K562 (cell line): ENCODE measurements around the gene SHISAL2A. TPM values are rescaled to one million over a fixed set of nuclear protein-coding genes. Genes with fewer than 3 reads are reported as not detected.

Experiments used
- ATAC-seq: fragments of 200-7000 bp; cut with Tn5 transposase; 3 replicates; pipeline ENCODE4 v1.9.1; 2020; ENCODE audit warnings: moderate library complexity
- BruUV-seq: library from RNA; stranded (reverse); fragments of 400-500 nt; replicated peaks from 2 replicates; lab custom pipeline; 2021; lab: Mats Ljungman, UMichigan
- CTCF ChIA-PET: fragments of 300-600 bp; formaldehyde crosslinking; extraction: SDS; loops from one replicate; lab custom pipeline; 2021; ENCODE audit warnings: low intra/inter-chr PET ratio; lab: Yijun Ruan, JAX
- POLR2A ChIA-PET: fragments of 300-600, 350-650 bp; sonication (Branson Sonifier 250); formaldehyde crosslinking; extraction: SDS; loops from one replicate; lab custom pipeline; 2021; ENCODE audit warnings: antibody characterized with exemption, inconsistent platforms; lab: Yijun Ruan, JAX
- DNase-seq, 4 experiments: peaks; one replicate each; pipeline versions ENCODE4 v3.0.0 to v3.0.0-alpha.2; 2011 to 2018; ENCODE audit warnings: low spot score in 3 of 4, mixed read lengths in 3 of 4; ENCODE audit errors: extremely low read depth in 1 of 4
- FAIRE-seq: peaks from 2 replicates; lab custom pipeline; 2011; peaks lifted over from hg19 to GRCh38; lab: Jason Lieb, UNC
- H2AFZ ChIP-seq: 2 replicates; pipeline ENCODE4 v1.6.0; 2011; ENCODE audit warnings: low read depth, low read length, control low read depth, inconsistent platforms
- H3K27ac ChIP-seq: fragments of 200-600 bp; 3 replicates; pipeline ENCODE4 v1.8.0; 2011; ENCODE audit warnings: low read depth, mild to moderate bottlenecking, control low read depth, inconsistent platforms, low read length, moderate library complexity, mixed read lengths; ENCODE audit errors: extremely low read depth
- H3K27me3 ChIP-seq, 2 experiments: fragments of 300-600 bp in 1 of 2; 2 replicates in 1 of 2; 3 replicates in 1 of 2; pipeline versions ENCODE4 v1.6.0 to v1.8.0; 2011; ENCODE audit warnings: inconsistent platforms in 2 of 2, low read length in 2 of 2, mild to moderate bottlenecking in 1 of 2, mixed read lengths in 1 of 2, moderate library complexity in 1 of 2; ENCODE audit not compliant: control insufficient read depth in 2 of 2, insufficient read depth in 2 of 2
- H3K36me3 ChIP-seq: fragments of 300-600 bp; 3 replicates; pipeline ENCODE4 v1.8.0; 2011; ENCODE audit warnings: mild to moderate bottlenecking, low read length, inconsistent platforms; ENCODE audit not compliant: control insufficient read depth, insufficient read depth
- H3K4me1 ChIP-seq, 2 experiments: fragments of 200-600 bp in 1 of 2; replicated peaks in 1 of 2; 2 replicates in 1 of 2; 3 replicates in 1 of 2; pipeline versions ENCODE4 v1.5.1 to v1.8.0; 2011; ENCODE audit warnings: inconsistent platforms in 2 of 2, low read length in 2 of 2, mild to moderate bottlenecking in 1 of 2, mixed read lengths in 1 of 2, moderate library complexity in 1 of 2; ENCODE audit not compliant: control insufficient read depth in 2 of 2, insufficient read depth in 2 of 2
- H3K4me2 ChIP-seq: 2 replicates; pipeline ENCODE4 v1.6.1; 2011; ENCODE audit warnings: low read length, control low read depth, inconsistent platforms, mixed read lengths; ENCODE audit not compliant: insufficient read depth
- H3K4me3 ChIP-seq: fragments of 200-600 bp; sonication (generic), shearing (Covaris generic); 2 replicates; pipeline ENCODE4 v1.5.1; 2016; ENCODE audit warnings: control low read depth, inconsistent platforms
- H3K79me2 ChIP-seq: fragments of 200-600 bp; 3 replicates; pipeline ENCODE4 v1.8.0; 2011; ENCODE audit warnings: low read length, inconsistent platforms; ENCODE audit not compliant: control insufficient read depth, insufficient read depth
- H3K9ac ChIP-seq, 2 experiments: 2 replicates each; pipeline versions ENCODE4 v1.6.0 to v1.6.1; 2011; ENCODE audit warnings: low read depth in 2 of 2, low read length in 2 of 2, control low read depth in 1 of 2, inconsistent platforms in 1 of 2, mild to moderate bottlenecking in 1 of 2, mixed read lengths in 1 of 2; ENCODE audit not compliant: insufficient read depth in 1 of 2
- H3K9me1 ChIP-seq: one replicate; pipeline ENCODE4 v1.6.0; 2011; ENCODE audit warnings: inconsistent platforms, mild to moderate bottlenecking, low read length, moderate library complexity; ENCODE audit not compliant: control insufficient read depth, insufficient read depth
- H3K9me3 ChIP-seq: replicated peaks from 2 replicates; pipeline ENCODE4 v1.5.1; 2011; ENCODE audit warnings: low read depth, low read length, inconsistent platforms; ENCODE audit not compliant: control insufficient read depth, insufficient read depth
- H4K20me1 ChIP-seq: replicated peaks from 2 replicates; pipeline ENCODE4 v1.6.1; 2011; ENCODE audit warnings: low read length, inconsistent platforms, mixed read lengths; ENCODE audit not compliant: control insufficient read depth, insufficient read depth
- KDM2B ChIP-seq: fragments of 250-450 bp; sonication (Bioruptor Pico); IDR thresholded peaks from 2 replicates; pipeline ENCODE4 v1.8.0; 2021; ENCODE audit warnings: mild to moderate bottlenecking, moderate library complexity
- NFIX ChIP-seq: fragments of 250-450 bp; sonication (Bioruptor Pico); IDR thresholded peaks from 2 replicates; pipeline ENCODE4 v1.4.0; 2020; ENCODE audit warnings: low read depth, mild to moderate bottlenecking, moderate library complexity
- OTX1 ChIP-seq: fragments of 450-650 bp; formaldehyde crosslinking; IDR thresholded peaks from 2 replicates; pipeline ENCODE4 v1.4.0; 2022; ENCODE audit warnings: mild to moderate bottlenecking
- RAD21 ChIP-seq, 2 experiments: fragments of 250-450 bp in 1 of 2; fragments of 450-650 bp in 1 of 2; sonication (Bioruptor Pico) in 1 of 2; formaldehyde crosslinking in 1 of 2; IDR thresholded peaks in 1 of 2; conservative IDR thresholded peaks in 1 of 2; 2 replicates each; pipeline versions ENCODE4 v1.4.0 to v1.8.0; 2020 to 2022; ENCODE audit warnings: mild to moderate bottlenecking in 2 of 2, moderate library complexity in 1 of 2
- RBM17 ChIP-seq: fragments of 200-400 bp; formaldehyde crosslinking; IDR thresholded peaks from 2 replicates; pipeline ENCODE4 v1.6.1; 2017; ENCODE audit warnings: low read depth, mild to moderate bottlenecking, low read length, borderline replicate concordance
- SRSF1 ChIP-seq: fragments of 200-400 bp; formaldehyde crosslinking; IDR thresholded peaks from 2 replicates; pipeline ENCODE4 v1.6.1; 2017; ENCODE audit warnings: mild to moderate bottlenecking, low read depth, low read length, moderate library complexity
- ZNF280B ChIP-seq: fragments of 250-450 bp; sonication (Bioruptor Pico); IDR thresholded peaks from 2 replicates; pipeline ENCODE4 v1.5.1; 2021; ENCODE audit warnings: mild to moderate bottlenecking
- WGBS: fragments of 100-300 bp; shearing (Covaris generic); methylation state at CpG from one replicate; pipeline ENCODE4 v1.1.6; 2016; ENCODE audit warnings: low coverage, mixed read lengths; ENCODE audit not compliant: insufficient coverage; ENCODE audit errors: missing lambda C conversion rate; 5-methylcytosine and 5-hydroxymethylcytosine counted together
- in situ Hi-C: fragments of 300-500 bp; cut with MboI; formaldehyde crosslinking; loops from 4 replicates; pipeline ENCODE4 v1.15.0; 2018; ENCODE audit warnings: inconsistent platforms, mixed read lengths
- intact Hi-C: fragments of 100-400 bp; cut with micrococcal nuclease; formaldehyde crosslinking; loops from 2 replicates; pipeline ENCODE4 v1.14.2; 2022
- polyA plus RNA-seq, 8 experiments: library from polyadenylated mRNA; depleted of rRNA in 4 of 8; stranded (reverse) in 5 of 8; unstranded in 3 of 8; fragments of >200 nt; fragmentation: Nextera tagmentation in 2 of 8; fragmentation: Illumina TruSeq in 1 of 8; extraction: Ambion mirVana in 2 of 8; extraction: Trizol in 1 of 8; gene quantifications; 2 replicates each; pipeline versions ENCODE4 v1.2.1 to v1.2.3, GENCODE V29; 2011 to 2014; ENCODE audit warnings: inconsistent platforms in 1 of 8, missing spikeins in 1 of 8
- total RNA-seq, 7 experiments: library from RNA; depleted of rRNA in 6 of 7; stranded (reverse); fragments of >200 nt in 6 of 7; fragmentation: Illumina TruSeq in 2 of 7; extraction: Trizol in 2 of 7; gene quantifications; 2 replicates each; pipeline versions ENCODE4 v1.2.1 to v1.2.3, GENCODE V29; 2011 to 2021; ENCODE audit warnings: low replicate concordance in 1 of 7

The SHISAL2A gene
- total and polyA plus RNA-seq, 9 of the 15 experiments (the other 6 are each of a cell fraction or from before 2014, with no cell fraction given) = 0.11 TPM; not detected in 8

- Histone ChIP-seq H3K4me2 (no peak overlapping the region), H3K27ac (no peak overlapping the region), H4K20me1 (no peaks in the 10 kb centered on the region), H3K9ac (no peak overlapping the region; a peak in 1 of 4 replicates), H2AFZ (no peak overlapping the region), H3K36me3 (no peaks in the 10 kb centered on the region), H3K4me3 (no peak overlapping the region), H3K9me1 (no peaks in the 10 kb centered on the region), H3K27me3 (no peaks in the 10 kb centered on the region), H3K9me3 (no peaks in the 10 kb centered on the region), H3K4me1 (no peaks in the 10 kb centered on the region; a peak in 1 of 5 replicates), H3K79me2 (no peaks in the 10 kb centered on the region)
- in situ Hi-C loops = no loop called here
- no peak for DNase-seq
- no peak for FAIRE-seq
- POLR2A ChIA-PET = interaction anchor here (1.0 kb wide), 1 partner anchor 12 kb away, joined by 5 read pairs; no protein-coding TSS in a partner anchor
- no peak for ATAC-seq
- TF ChIP-seq RAD21 (CRISPR knock-in tag; conservative IDR thresholded peaks at IDR 0.05 in 1 of 2, IDR thresholded peaks at IDR 0.05 in 1 of 2) (no peak), ZNF280B (CRISPR knock-in tag) (no peak), RBM17 (no peak), OTX1 (CRISPR knock-in tag) (no peak), NFIX (CRISPR knock-in tag) (no peak), KDM2B (CRISPR knock-in tag) (no peak), SRSF1 (no peak)
- intact Hi-C loops = no loop called here
- CTCF ChIA-PET = no interaction called here
- WGBS = 61% methylated on average over 7 of the region's 7 CpGs
- BruUV-seq = no TSS peak
Measured at GRCh38 chr1:52599236-52599635, 33.7 kb upstream of the SHISAL2A start.
